ENCODE data around the gene LCN6. TPM values are rescaled to one million over a fixed set of nuclear protein-coding genes. Genes with fewer than 3 reads are reported as not detected.
A peak's percentile ranks its signal among the peaks of the same experiment; 100 is the strongest.

Gene LCN6
- total and polyA plus RNA-seq, 12 donors = 1.5 to 261 (median 4.6) TPM

DNA sequence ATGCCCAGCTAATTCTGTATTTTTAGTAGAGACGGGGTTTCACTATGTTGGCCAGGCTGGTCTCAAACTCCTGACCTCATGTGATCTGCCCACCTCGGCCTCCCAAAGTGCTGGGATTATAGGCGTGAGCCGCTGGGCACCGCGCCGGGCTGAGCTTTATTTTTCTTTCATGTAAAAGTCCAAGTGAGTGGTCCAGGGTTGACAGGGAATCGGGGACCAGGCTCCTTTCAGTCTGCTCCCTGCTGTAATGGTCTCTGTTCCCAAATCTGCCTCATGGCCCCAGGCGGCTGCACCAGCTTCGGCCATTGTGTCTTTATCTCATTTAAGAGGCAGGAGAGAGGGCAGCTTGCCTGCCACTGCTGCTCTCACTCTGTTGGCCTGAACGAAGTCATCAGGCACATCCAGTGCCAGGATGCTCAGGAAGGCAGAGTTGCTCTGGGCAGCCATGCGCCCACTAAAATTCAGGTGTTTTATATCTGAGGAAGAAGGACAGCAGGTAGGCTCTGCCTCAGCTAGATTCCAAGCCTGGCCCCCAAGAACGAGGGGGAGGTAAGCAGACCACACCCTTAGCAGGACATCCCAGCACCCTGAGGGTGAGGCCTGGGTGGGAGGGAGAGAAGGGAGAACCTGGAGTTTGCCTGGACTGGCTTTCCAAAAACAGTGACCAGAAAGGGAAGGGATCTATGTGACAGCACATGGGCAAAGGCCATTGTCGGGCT is 46.1 kb upstream of the LCN6 start:
- WGBS, 2 donors = 81 to 85% methylated on average over 14 of the region's 14 CpGs
- TF ChIP-seq CTCF (IDR thresholded peaks at IDR 0.05) = no peak
- Histone ChIP-seq H3K36me3 (peaks cover 0 to 25% (median 0%) of the 10 kb centered on the region in 9 donors), H3K9me3 (no peaks in the 10 kb centered on the region), H3K4me1 (peaks cover 21 to 84% (median 55%) of the 10 kb centered on the region in 9 donors), H3K27ac (peak overlapping the region in 4 of 10 donors; percentile 28 to 51 (median 42)), H3K27me3 (peaks cover 0 to 29% (median 20%) of the 10 kb centered on the region in 7 donors), H3K4me3 (no peak overlapping the region)
- DNase-seq = no peak
- intact Hi-C loops (cut with DNase I) = loop anchor here in 4 of 10 donors (5.0 to 10.0 kb wide), 4 partner anchors 50 to 233 kb away; partner anchors contain the start of genes FBXW5 (in 2 of the 4), PHPT1 (in 2 of the 4), ABCA2 (in 1 of the 4) and AJM1 (in 1 of the 4)
- ATAC-seq = no peak

- H3K4me3 ChIP-seq = no peak overlapping the region
- ATAC-seq (no peak), DNase-seq (no peak)
- intact Hi-C loops (cut with DNase I) = loop anchor here in 4 of 10 donors (5.0 to 10.0 kb wide), 4 partner anchors 51 to 234 kb away; partner anchors contain the start of genes FBXW5 (in 2 of the 4), PHPT1 (in 2 of the 4), ABCA2 (in 1 of the 4) and AJM1 (in 1 of the 4)
- no peak overlapping the region for H3K27ac ChIP-seq
- TF ChIP-seq CTCF (IDR thresholded peaks at IDR 0.05) = no peak
- H3K36me3 ChIP-seq = peaks cover 0 to 25% (median 0%) of the 10 kb centered on the region in 9 donors
- H3K27me3 ChIP-seq = peaks cover 0 to 18% (median 9%) of the 10 kb centered on the region in 7 donors
- no peaks in the 10 kb centered on the region for H3K9me3 ChIP-seq
- peaks cover 19 to 74% (median 49%) of the 10 kb centered on the region in 9 donors for H3K4me1 ChIP-seq
- WGBS, 2 donors = 71% methylated on average over 17 of the region's 17 CpGs
Measured at GRCh38 chr9:136793086-136793946, 45.0 kb upstream of the LCN6 start.

DNA sequence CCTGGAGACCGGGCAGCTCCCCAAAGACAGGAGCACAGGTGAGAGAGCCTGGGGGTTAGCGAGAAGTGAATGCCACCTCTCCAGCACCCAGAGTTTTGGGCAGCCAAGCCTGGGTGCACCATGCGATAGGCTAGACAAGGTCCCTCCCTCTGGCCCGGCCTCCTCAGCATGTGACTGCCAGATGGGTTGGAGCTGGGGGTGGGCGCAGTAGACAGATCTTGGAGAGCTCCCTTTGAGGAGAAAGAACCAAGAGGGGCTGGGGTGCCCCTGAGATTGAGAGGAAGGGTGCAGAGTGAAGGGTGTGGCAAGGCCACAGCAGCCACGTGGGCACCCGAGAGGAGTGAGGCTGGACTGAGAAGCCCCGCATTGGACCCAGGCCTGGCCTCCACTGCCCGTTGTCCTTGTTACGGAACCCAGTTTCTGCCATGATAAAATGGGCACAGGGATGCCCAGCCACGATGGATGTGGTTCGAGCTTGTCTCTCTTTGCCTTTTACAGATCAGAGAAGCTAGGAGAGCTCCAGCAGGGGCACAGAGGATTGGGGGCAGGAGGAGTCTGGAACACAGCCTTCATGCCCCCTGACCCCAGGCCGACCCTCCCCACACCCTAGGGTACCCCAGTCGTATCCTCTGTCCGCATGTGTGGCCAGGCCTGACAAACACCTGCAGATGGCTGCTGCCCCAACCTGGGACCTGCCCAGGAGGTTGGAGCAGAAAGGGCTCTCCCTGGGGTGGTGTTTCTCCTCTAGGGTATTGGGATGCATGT is 44.2 kb upstream of the LCN6 start:
- peaks cover 0 to 25% (median 0%) of the 10 kb centered on the region in 9 donors for H3K36me3 ChIP-seq
- intact Hi-C loops (cut with DNase I) = loop anchor here in 4 of 10 donors (5.0 to 10.0 kb wide), 4 partner anchors 52 to 235 kb away; partner anchors contain the start of genes FBXW5 (in 2 of the 4), PHPT1 (in 2 of the 4), ABCA2 (in 1 of the 4) and AJM1 (in 1 of the 4)
- no peaks in the 10 kb centered on the region for H3K9me3 ChIP-seq
- peak overlapping the region in 6 of 10 donors; percentile 91 to 98 (median 96) for H3K27ac ChIP-seq
- peaks cover 18 to 76% (median 53%) of the 10 kb centered on the region in 9 donors for H3K4me1 ChIP-seq
- 76 to 77% methylated on average over 15 of the region's 15 CpGs for WGBS, 2 donors
- DNase-seq (no peak), ATAC-seq (no peak)
- H3K27me3 ChIP-seq = peaks cover 0 to 10% (median under 1%) of the 10 kb centered on the region in 7 donors
- peak overlapping the region in 7 of 10 donors; percentile 72 to 93 (median 79) for H3K4me3 ChIP-seq
- TF ChIP-seq CTCF (IDR thresholded peaks at IDR 0.05) = no peak

All from heart right ventricle (tissue), 16 donors.